ENCODE measurements around the gene OAS3. TPM values are rescaled to one million over a fixed set of nuclear protein-coding genes. Genes with fewer than 3 reads are reported as not detected.
A peak's percentile ranks its signal among the peaks of the same experiment; 100 is the strongest.

Gene OAS3
- total and polyA plus RNA-seq, 10 of the 15 experiments (the other 5 are each of a cell fraction or from before 2014, with no cell fraction given) = 5.1 to 107 (median 18.0) TPM

- TF ChIP-seq ZNF687 (IDR thresholded peaks at IDR 0.05) = 0 out of 2 replicates have a peak, but pooled peaks have one; percentile 22
- no peak for TF ChIP-seq RELA (IDR thresholded peaks at IDR 0.05; ENCODE audit: borderline replicate concordance, partially characterized antibody)
- TF ChIP-seq SMARCA5 (IDR thresholded peaks at IDR 0.05) = peak; percentile 99
- TF ChIP-seq MAX (IDR thresholded peaks at IDR 0.05; ENCODE audit: low read depth, low read length) = peak; percentile 50; the same call in 1 of the 2 replicates
- peak in 1 of 2 experiments; percentile 81; a peak in 1 of 4 replicates for TF ChIP-seq ETV6 (conservative IDR thresholded peaks at IDR 0.05 in 1 of 2, IDR thresholded peaks at IDR 0.05 in 1 of 2; ENCODE audit: borderline replicate concordance in 1 of 2, low read depth in 1 of 2)
- peak; percentile 16; the same call in 1 of the 2 replicates for TF ChIP-seq DPF2 (IDR thresholded peaks at IDR 0.05)
- TF ChIP-seq CBFB (IDR thresholded peaks at IDR 0.05; ENCODE audit: low read depth) = 0 out of 2 replicates have a peak, but pooled peaks have one; percentile 78
- peak; percentile 3 for TF ChIP-seq PBX3 (IDR thresholded peaks at IDR 0.05; ENCODE audit: insufficient replicate concordance, low read depth, low read length)
- peak; percentile 51 for TF ChIP-seq POU2F2 (IDR thresholded peaks at IDR 0.05; ENCODE audit: borderline replicate concordance, low read depth, low read length)
- peak; percentile 90 for TF ChIP-seq POLR2AphosphoS5 (IDR thresholded peaks at IDR 0.05; ENCODE audit: low read length)
- TF ChIP-seq PML (IDR thresholded peaks at IDR 0.05; ENCODE audit: low read length) = peak; percentile 88
- TF ChIP-seq ZNF384 (IDR thresholded peaks at IDR 0.05; ENCODE audit: borderline replicate concordance, low read depth, low read length) = 0 out of 2 replicates have a peak, but pooled peaks have one; percentile 9
- TF ChIP-seq BRCA1 (IDR thresholded peaks at IDR 0.05; ENCODE audit: low read depth, low read length) = no peak
- peak; percentile 66 to 69 for TF ChIP-seq IKZF2 (IDR thresholded peaks at IDR 0.05)
- TF ChIP-seq E4F1 (IDR thresholded peaks at IDR 0.05; ENCODE audit: borderline replicate concordance, partially characterized antibody) = no peak
- TF ChIP-seq ESRRA (IDR thresholded peaks at IDR 0.05; ENCODE audit: low read length) = 0 out of 2 replicates have a peak, but pooled peaks have one; percentile 54
- 0 out of 2 replicates have a peak, but pooled peaks have one; percentile 28 for TF ChIP-seq STAT3 (IDR thresholded peaks at IDR 0.05; ENCODE audit: low read depth, low read length)
- TF ChIP-seq LARP7 (IDR thresholded peaks at IDR 0.05) = no peak
- 0 out of 2 replicates have a peak, but pooled peaks have one; percentile 4 for TF ChIP-seq SMC3 (IDR thresholded peaks at IDR 0.05; ENCODE audit: borderline replicate concordance, low read length)
- TF ChIP-seq POLR2A (IDR thresholded peaks at IDR 0.05; ENCODE audit: low read depth, low read length) = peak; percentile 88
- TF ChIP-seq POLR2AphosphoS2 (IDR thresholded peaks at IDR 0.05; ENCODE audit: low read depth, low read length) = 0 out of 2 replicates have a peak, but pooled peaks have one; percentile 56
- no peak for TF ChIP-seq SIX5 (IDR thresholded peaks at IDR 0.05; ENCODE audit: low read depth, low read length, severe bottlenecking)
These were observed 40.1 kb downstream of the OAS3 start, which contains the start of gene OAS2 (continued) for GRCh38 chr12:112978163-112979040.
